H1 (cell line): ENCODE results near the gene L3MBTL1. TPM values are rescaled to one million over a fixed set of nuclear protein-coding genes. Genes with fewer than 3 reads are reported as not detected.

Source experiments
- CTCF ChIA-PET: fragments of 300-600 bp; sonication (Branson Sonifier 250); formaldehyde crosslinking; loops from one replicate; lab custom pipeline; 2021; ENCODE audit not compliant: partially characterized antibody; lab: Charles Lee
- POLR2A ChIA-PET: fragments of 300-600 bp; sonication (Branson Sonifier 250); formaldehyde crosslinking; loops from one replicate; lab custom pipeline; 2021; ENCODE audit warnings: inconsistent platforms; ENCODE audit not compliant: partially characterized antibody; lab: Charles Lee
- DNase-seq, 2 experiments: peaks; one replicate each; pipeline versions ENCODE4 v3.0.0 to v3.0.0-alpha.2; 2010 to 2022; ENCODE audit warnings: low spot score in 2 of 2, low read depth in 1 of 2, mixed read lengths in 1 of 2
- FAIRE-seq: peaks from 2 replicates; lab custom pipeline; 2011; peaks lifted over from hg19 to GRCh38; lab: Jason Lieb, UNC
- H2AFZ ChIP-seq: 2 replicates; pipeline ENCODE4 v1.8.1; 2012; ENCODE audit warnings: low read length, inconsistent platforms
- H2AK5ac ChIP-seq: 2 replicates; pipeline ENCODE4 v1.6.1; 2013; ENCODE audit warnings: low read depth, low read length
- H2BK120ac ChIP-seq: replicated peaks from 2 replicates; pipeline ENCODE3; 2013; ENCODE audit warnings: low read depth, low read length, inconsistent platforms
- H2BK12ac ChIP-seq: 2 replicates; pipeline ENCODE4 v1.6.1; 2013; ENCODE audit warnings: low read depth, low read length
- H2BK15ac ChIP-seq: 2 replicates; pipeline ENCODE4 v1.6.1; 2013; ENCODE audit warnings: low read length
- H2BK20ac ChIP-seq: 2 replicates; pipeline ENCODE4 v1.6.1; 2013; ENCODE audit warnings: low read length
- H2BK5ac ChIP-seq: 2 replicates; pipeline ENCODE4 v1.6.1; 2013; ENCODE audit warnings: low read depth, low read length
- H3K14ac ChIP-seq: 2 replicates; pipeline ENCODE4 v1.6.1; 2013; ENCODE audit warnings: inconsistent platforms; ENCODE audit not compliant: insufficient read length
- H3K18ac ChIP-seq: 2 replicates; pipeline ENCODE4 v1.6.1; 2013; ENCODE audit warnings: low read length; ENCODE audit errors: extremely low read depth
- H3K23ac ChIP-seq: 2 replicates; pipeline ENCODE4 v1.6.1; 2013; ENCODE audit warnings: inconsistent platforms; ENCODE audit not compliant: insufficient read length
- H3K23me2 ChIP-seq: 2 replicates; pipeline ENCODE4 v1.6.1; 2013; ENCODE audit warnings: low read depth, low read length
- H3K27ac ChIP-seq: 2 replicates; pipeline ENCODE4 v1.6.1; 2011; ENCODE audit warnings: low read depth, low read length, inconsistent platforms
- H3K27me3 ChIP-seq, 4 experiments: replicated peaks in 1 of 4; 1 replicate in 1 of 4; 2 replicates in 3 of 4; pipeline versions ENCODE4 v1.6.1 to v1.8.1; 2011 to 2013; ENCODE audit warnings: low read length in 3 of 4, mild to moderate bottlenecking in 3 of 4, inconsistent platforms in 2 of 4, mixed read lengths in 2 of 4, moderate library complexity in 1 of 4; ENCODE audit not compliant: control insufficient read depth in 3 of 4, insufficient read depth in 3 of 4; ENCODE audit errors: extremely low read depth in 1 of 4
- H3K36me3 ChIP-seq, 4 experiments: 2 replicates each; pipeline versions ENCODE4 v1.6.1 to v1.8.1; 2011 to 2013; ENCODE audit warnings: mild to moderate bottlenecking in 4 of 4, low read length in 3 of 4, moderate library complexity in 2 of 4, control low read depth in 1 of 4, inconsistent platforms in 1 of 4; ENCODE audit not compliant: insufficient read depth in 4 of 4, control insufficient read depth in 2 of 4
- H3K4ac ChIP-seq: replicated peaks from 2 replicates; pipeline ENCODE3; 2013; ENCODE audit warnings: low read length, low read depth, mixed read lengths, inconsistent platforms; ENCODE audit not compliant: insufficient read length
- H3K4me1 ChIP-seq, 4 experiments: replicated peaks in 1 of 4; 1 replicate in 1 of 4; 2 replicates in 3 of 4; pipeline versions ENCODE4 v1.6.1 to v1.8.1; 2011 to 2013; ENCODE audit warnings: low read length in 3 of 4, inconsistent platforms in 2 of 4, mixed read lengths in 1 of 4; ENCODE audit not compliant: insufficient read depth in 4 of 4, control insufficient read depth in 3 of 4
- H3K4me2 ChIP-seq, 2 experiments: 2 replicates each; pipeline versions ENCODE4 v1.6.1 to v1.8.1; 2011 to 2013; ENCODE audit warnings: low read depth in 2 of 2, low read length in 2 of 2, control low read depth in 1 of 2, inconsistent platforms in 1 of 2, mild to moderate bottlenecking in 1 of 2; ENCODE audit not compliant: insufficient read depth in 1 of 2
- H3K4me3 ChIP-seq, 4 experiments: fragments of 200-600, 300-600 bp in 1 of 4; sonication (generic), shearing (Covaris generic), sonication (Bioruptor Twin) in 1 of 4; 2 replicates each; pipeline versions ENCODE4 v1.5.1 to v1.8.1; 2011 to 2016; ENCODE audit warnings: low read length in 4 of 4, low read depth in 3 of 4, control low read depth in 2 of 4, inconsistent platforms in 2 of 4, mild to moderate bottlenecking in 2 of 4, mixed read lengths in 1 of 4, moderate library complexity in 1 of 4; ENCODE audit not compliant: insufficient read depth in 2 of 4; ENCODE audit errors: extremely low read depth in 1 of 4
- H3K56ac ChIP-seq: replicated peaks from 2 replicates; pipeline ENCODE3; 2013; ENCODE audit warnings: low read depth, mild to moderate bottlenecking, mixed read lengths, low read length, inconsistent platforms; ENCODE audit not compliant: insufficient read length
- H3K79me1 ChIP-seq: 2 replicates; pipeline ENCODE4 v1.6.1; 2013; ENCODE audit warnings: low read depth, low read length, control low read depth
- H3K79me2 ChIP-seq, 2 experiments: 2 replicates each; pipeline versions ENCODE4 v1.6.1 to v1.8.1; 2012 to 2013; ENCODE audit warnings: low read length in 2 of 2, mild to moderate bottlenecking in 2 of 2, inconsistent platforms in 1 of 2; ENCODE audit not compliant: insufficient read depth in 2 of 2, control insufficient read depth in 1 of 2
- H3K9ac ChIP-seq, 4 experiments: replicated peaks in 1 of 4; 1 replicate in 1 of 4; 2 replicates in 3 of 4; pipeline versions ENCODE4 v1.6.1 to v1.8.1; 2011 to 2013; ENCODE audit warnings: low read depth in 3 of 4, low read length in 3 of 4, control low read depth in 2 of 4, mild to moderate bottlenecking in 2 of 4, moderate library complexity in 2 of 4, inconsistent platforms in 1 of 4; ENCODE audit errors: extremely low read depth in 1 of 4
- H3K9me3 ChIP-seq, 2 experiments: 2 replicates each; pipeline versions ENCODE4 v1.6.1 to v1.8.1; 2012 to 2013; ENCODE audit warnings: mild to moderate bottlenecking in 2 of 2, moderate library complexity in 2 of 2, control low read depth in 1 of 2, inconsistent platforms in 1 of 2, low read depth in 1 of 2, low read length in 1 of 2, mixed read lengths in 1 of 2; ENCODE audit not compliant: insufficient read depth in 2 of 2
- H4K20me1 ChIP-seq, 2 experiments: replicated peaks in 1 of 2; 2 replicates each; pipeline versions ENCODE3 to v1.8.1; 2011 to 2013; ENCODE audit warnings: inconsistent platforms in 2 of 2, low read length in 2 of 2, mild to moderate bottlenecking in 1 of 2; ENCODE audit not compliant: insufficient read depth in 2 of 2, control insufficient read depth in 1 of 2
- H4K5ac ChIP-seq: 2 replicates; pipeline ENCODE4 v1.6.1; 2013; ENCODE audit warnings: low read length, low read depth, mixed read lengths, inconsistent platforms; ENCODE audit not compliant: insufficient read length
- H4K8ac ChIP-seq: 2 replicates; pipeline ENCODE4 v1.8.0; 2013; ENCODE audit warnings: mild to moderate bottlenecking, moderate library complexity, low read length, inconsistent platforms; ENCODE audit not compliant: insufficient read depth; ENCODE audit errors: extremely low read depth
- H4K91ac ChIP-seq: replicated peaks from 2 replicates; pipeline ENCODE3; 2013; ENCODE audit warnings: low read length, mixed read lengths, inconsistent platforms; ENCODE audit not compliant: insufficient read length
- ASH2L ChIP-seq: fragments of 200-600, 300-600 bp; sonication (generic); IDR thresholded peaks from one replicate; pipeline ENCODE4 v1.7.1; 2017; ENCODE audit warnings: low read length
- CBX5 ChIP-seq: fragments of 300-800, 300-1000 bp; sonication (generic); IDR thresholded peaks from 2 replicates; pipeline ENCODE4 v1.7.1; 2016; ENCODE audit warnings: antibody characterized with exemption, low read length, low read depth
- GABPA ChIP-seq: IDR thresholded peaks from 2 replicates; pipeline ENCODE4 v1.6.1; 2011; ENCODE audit warnings: mild to moderate bottlenecking, low read length, moderate library complexity, borderline replicate concordance; ENCODE audit not compliant: insufficient read depth
- GTF2F1 ChIP-seq: IDR thresholded peaks from 2 replicates; pipeline ENCODE4 v1.6.1; 2012; ENCODE audit warnings: low read depth, low read length, improper control_type of control experiment, borderline replicate concordance
- HDAC2 ChIP-seq, 2 experiments: fragments of 300-600 bp in 1 of 2; sonication (generic) in 1 of 2; IDR thresholded peaks; 2 replicates each; pipeline ENCODE4 v1.6.1; 2011 to 2012; ENCODE audit warnings: low read depth in 2 of 2, low read length in 2 of 2, mild to moderate bottlenecking in 2 of 2, moderate library complexity in 2 of 2, borderline replicate concordance in 1 of 2, inconsistent platforms in 1 of 2
- MAFK ChIP-seq: IDR thresholded peaks from 2 replicates; pipeline ENCODE4 v1.6.1; 2012; ENCODE audit warnings: low read depth, mild to moderate bottlenecking, improper control_type of control experiment, low read length
- RAD21 ChIP-seq, 2 experiments: IDR thresholded peaks in 1 of 2; conservative IDR thresholded peaks in 1 of 2; 2 replicates each; pipeline ENCODE4 v1.6.1; 2011; ENCODE audit warnings: low read depth in 2 of 2, low read length in 2 of 2, improper control_type of control experiment in 1 of 2, inconsistent platforms in 1 of 2, mild to moderate bottlenecking in 1 of 2, moderate library complexity in 1 of 2
- SIN3A ChIP-seq, 2 experiments: IDR thresholded peaks in 1 of 2; conservative IDR thresholded peaks in 1 of 2; 2 replicates each; pipeline ENCODE4 v1.6.1; 2011 to 2012; ENCODE audit warnings: low read length in 2 of 2, improper control_type of control experiment in 1 of 2, low read depth in 1 of 2, mild to moderate bottlenecking in 1 of 2
- SRF ChIP-seq: IDR thresholded peaks from 2 replicates; pipeline ENCODE4 v1.6.1; 2011; ENCODE audit warnings: mild to moderate bottlenecking, low read depth, low read length, moderate library complexity
- TAF1 ChIP-seq: IDR thresholded peaks from 2 replicates; pipeline ENCODE4 v1.6.1; 2011; ENCODE audit warnings: mild to moderate bottlenecking, low read depth, low read length
- YY1 ChIP-seq: IDR thresholded peaks from 2 replicates; pipeline ENCODE4 v1.6.1; 2011; ENCODE audit warnings: low read depth, mild to moderate bottlenecking, low read length
- WGBS, 2 experiments: shearing (Covaris generic) in 1 of 2; methylation state at CpG; one replicate each; pipeline versions ENCODE4 v1.1.6 to v1.1.7; 2013 to 2015; ENCODE audit warnings: low lambda C conversion rate in 2 of 2, mixed read lengths in 2 of 2, inconsistent platforms in 1 of 2, low coverage in 1 of 2, missing lambda C conversion rate in 1 of 2; ENCODE audit not compliant: insufficient replicate concordance in 2 of 2, insufficient coverage in 1 of 2, insufficient read length in 1 of 2; ENCODE audit errors: extremely low coverage in 1 of 2, missing lambda C conversion rate in 1 of 2; 5-methylcytosine and 5-hydroxymethylcytosine counted together
- polyA plus RNA-seq, 7 experiments: library from polyadenylated mRNA; depleted of rRNA in 3 of 7; stranded (reverse) in 5 of 7; unstranded in 2 of 7; fragments of >200 nt in 5 of 7; fragments of 200-250 nt in 2 of 7; gene quantifications; 1 replicate in 5 of 7; 2 replicates in 1 of 7; 4 replicates in 1 of 7; pipeline versions ENCODE4 v1.2.1 to v1.2.3, GENCODE V29; 2011 to 2013; ENCODE audit warnings: missing spikeins in 2 of 7, mixed read lengths in 2 of 7
- total RNA-seq: library from RNA; stranded (reverse); fragmentation: NEBNext Ultra II Directional; extraction: Animal tissue kit (Norgen Biotek cat#: 25700); gene quantifications from 2 replicates; pipeline ENCODE4 v1.2.1, GENCODE V29; 2021
- TF ChIP-seq, protein P1 (sequence below): IDR thresholded peaks from 2 replicates; pipeline ENCODE4 v1.6.1; 2011; ENCODE audit warnings: low read depth, mild to moderate bottlenecking, low read length; ENCODE audit not compliant: insufficient read depth

Gene L3MBTL1
- total and polyA plus RNA-seq, 2 of the 8 experiments (the other 6 are each of a cell fraction or from before 2014, with no cell fraction given) = 11.9 to 17.0 TPM

DNA sequence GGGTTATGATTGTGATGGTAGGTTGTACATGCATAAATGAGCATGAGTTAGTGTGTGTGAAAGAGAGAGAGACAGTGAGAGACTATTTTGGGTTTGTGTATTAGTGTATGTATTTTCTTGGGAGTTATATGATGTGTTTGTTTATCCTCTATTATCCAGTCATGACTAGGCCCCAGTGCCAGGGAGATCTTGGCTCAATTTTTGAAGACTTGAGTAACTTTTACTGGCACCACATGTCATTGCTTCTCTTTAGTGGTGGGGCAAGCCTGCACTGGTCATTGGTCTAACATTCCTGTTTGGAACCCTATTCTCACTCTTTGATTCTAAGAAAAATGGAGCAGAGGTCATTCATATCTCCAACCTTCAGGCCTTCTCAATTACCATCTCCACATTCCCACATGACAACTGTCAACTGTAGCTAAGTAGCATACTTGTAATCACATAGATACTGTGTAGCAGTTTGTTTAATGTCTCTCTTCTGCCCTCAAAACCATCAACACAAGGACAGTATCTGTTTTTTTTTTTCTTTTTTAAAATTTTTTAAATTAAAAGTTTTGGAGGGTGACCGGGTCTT is 8.8 kb downstream of the L3MBTL1 start:
- H4K91ac ChIP-seq = no peak overlapping the region
- H3K36me3 ChIP-seq = peaks cover 0 to 5% (median 1%) of the 10 kb centered on the region in 4 experiments; a peak in 3 of 8 replicates
- H4K20me1 ChIP-seq = no peaks in the 10 kb centered on the region
- no peak overlapping the region for H3K18ac ChIP-seq
- no peak for DNase-seq
- ChIA-PET POLR2A (interaction anchor here (0.6 to 3.9 kb wide), 4 partner anchors 13 to 59 kb away, joined by 3 to 29 read pairs (median 10); partner anchors contain the start of gene SRSF6), CTCF (interaction anchor here (1.7 to 2.3 kb wide), 2 partner anchors 12 to 22 kb away, joined by 4 to 5 read pairs; no protein-coding TSS in a partner anchor)
- no peak overlapping the region for H2BK15ac ChIP-seq
- no peak overlapping the region for H3K23ac ChIP-seq
- 87% methylated on average over 1 of the region's 1 CpG; no CpG with 5 or more reads in 1 of the 2 experiments for WGBS, 2 experiments
- H3K9me3 ChIP-seq = no peaks in the 10 kb centered on the region
- no peak overlapping the region for H3K27ac ChIP-seq
- FAIRE-seq = no peak
- H2AFZ ChIP-seq = no peak overlapping the region
- H4K8ac ChIP-seq = no peak overlapping the region
- H2AK5ac ChIP-seq = no peak overlapping the region
- no peak overlapping the region for H3K56ac ChIP-seq
- H2BK12ac ChIP-seq = no peak overlapping the region
- H3K79me2 ChIP-seq = peaks cover 0 to 14% of the 10 kb centered on the region in 2 experiments; a peak in 1 of 4 replicates
- no peak overlapping the region for H2BK120ac ChIP-seq
- no peak overlapping the region for H3K14ac ChIP-seq
- H3K9ac ChIP-seq = no peak overlapping the region
- no peaks in the 10 kb centered on the region for H3K79me1 ChIP-seq
- no peak overlapping the region for H2BK5ac ChIP-seq
- 0 out of 2 replicates have a peak, but pooled peaks cover 5% of the 10 kb centered on the region for H3K23me2 ChIP-seq
- no peak overlapping the region for H3K4me3 ChIP-seq
- no peaks in the 10 kb centered on the region for H3K27me3 ChIP-seq
- H3K4me2 ChIP-seq = no peak overlapping the region; a peak in 1 of 4 replicates
- H3K4me1 ChIP-seq = no peaks in the 10 kb centered on the region; a peak in 1 of 7 replicates
- H3K4ac ChIP-seq = no peak overlapping the region
- no peak overlapping the region for H4K5ac ChIP-seq
- no peak overlapping the region for H2BK20ac ChIP-seq
- TF ChIP-seq GABPA (no peak), MAFK (no peak), CBX5 (no peak), SIN3A (conservative IDR thresholded peaks at IDR 0.05 in 1 of 2, IDR thresholded peaks at IDR 0.05 in 1 of 2; ENCODE audit: low read depth in 1 of 2, low read length in 2 of 2) (no peak), RAD21 (IDR thresholded peaks at IDR 0.05 in 1 of 2, conservative IDR thresholded peaks at IDR 0.05 in 1 of 2; ENCODE audit: low read depth in 2 of 2, low read length in 2 of 2) (no peak), ASH2L (no peak), YY1 (no peak), TAF1 (no peak), HDAC2 (IDR thresholded peaks at IDR 0.05; ENCODE audit: borderline replicate concordance in 1 of 2, low read depth in 2 of 2, low read length in 2 of 2) (no peak), GTF2F1 (no peak), SRF (no peak)
- TF ChIP-seq, protein P1, sequence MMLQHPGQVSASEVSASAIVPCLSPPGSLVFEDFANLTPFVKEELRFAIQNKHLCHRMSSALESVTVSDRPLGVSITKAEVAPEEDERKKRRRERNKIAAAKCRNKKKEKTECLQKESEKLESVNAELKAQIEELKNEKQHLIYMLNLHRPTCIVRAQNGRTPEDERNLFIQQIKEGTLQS = no peak
